HFFc6 (cell line): ENCODE results near the gene GBP7. TPM values are rescaled to one million over a fixed set of nuclear protein-coding genes. Genes with fewer than 3 reads are reported as not detected.
A peak's percentile ranks its signal among the peaks of the same experiment; 100 is the strongest.

Source experiments
- DNase-seq: peaks from one replicate; pipeline ENCODE4 v3.0.0-alpha.2; 2018
- H3K27ac Mint-ChIP-seq: 2 replicates; pipeline ENCODE4 v1.8.0; 2020; ENCODE audit warnings: mild to moderate bottlenecking, mixed read lengths
- H3K27me3 Mint-ChIP-seq: 2 replicates; pipeline ENCODE4 v1.8.0; 2021; ENCODE audit warnings: mild to moderate bottlenecking, moderate library complexity, mixed read lengths; ENCODE audit not compliant: insufficient read depth
- H3K36me3 Mint-ChIP-seq: 2 replicates; pipeline ENCODE4 v1.8.0; 2021; ENCODE audit warnings: low read depth, mixed read lengths
- H3K4me1 Mint-ChIP-seq: 2 replicates; pipeline ENCODE4 v1.8.0; 2020; ENCODE audit warnings: low read depth, mixed read lengths
- H3K4me3 Mint-ChIP-seq: 2 replicates; pipeline ENCODE4 v1.8.0; 2020; ENCODE audit warnings: mild to moderate bottlenecking, moderate library complexity, mixed read lengths
- H3K9me3 Mint-ChIP-seq: 2 replicates; pipeline ENCODE4 v1.8.0; 2020; ENCODE audit warnings: mild to moderate bottlenecking, mixed read lengths
- total RNA-seq, 6 experiments: library from RNA; stranded (reverse); fragmentation: NEBNext Ultra II Directional; extraction: Animal tissue kit (Norgen Biotek cat#: 25700); gene quantifications; 2 replicates in 1 of 6; 3 replicates in 5 of 6; pipeline ENCODE4 v1.2.3, GENCODE V29; 2021
- TF ChIP-seq, protein P1 (sequence below): fragments of 200-600 bp; sonication (generic); IDR thresholded peaks from 2 replicates; pipeline ENCODE4 v1.5.0; 2021; ENCODE audit warnings: antibody characterized with exemption, mild to moderate bottlenecking

GBP7 gene
- total RNA-seq, 6 experiments from 2014 or later: not detected

DNA sequence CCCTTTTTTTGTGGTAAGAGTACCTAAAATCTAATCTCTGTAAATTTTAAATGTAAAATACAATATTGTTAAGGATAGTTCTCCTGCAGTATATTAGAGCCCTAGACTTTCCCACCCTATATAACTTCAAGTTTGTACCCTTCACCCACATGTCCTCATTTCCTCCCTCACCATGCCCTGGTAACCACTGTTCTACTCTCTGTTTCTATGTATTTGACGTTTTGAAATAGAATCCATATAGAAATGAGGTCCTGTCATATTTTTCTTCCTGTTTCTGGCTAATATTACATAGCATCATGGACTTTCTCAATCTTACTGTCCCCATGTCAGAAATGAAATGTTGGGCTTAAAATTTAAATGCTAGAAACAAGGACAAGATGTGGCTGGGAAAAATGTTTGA is 24.8 kb downstream of the GBP7 start:
- no peaks in the 10 kb centered on the region for H3K4me1 Mint-ChIP-seq
- no peak for DNase-seq
- H3K27ac Mint-ChIP-seq: no peak overlapping the region
- no peak overlapping the region for H3K4me3 Mint-ChIP-seq
- H3K36me3 Mint-ChIP-seq: no peaks in the 10 kb centered on the region
- TF ChIP-seq, protein P1, sequence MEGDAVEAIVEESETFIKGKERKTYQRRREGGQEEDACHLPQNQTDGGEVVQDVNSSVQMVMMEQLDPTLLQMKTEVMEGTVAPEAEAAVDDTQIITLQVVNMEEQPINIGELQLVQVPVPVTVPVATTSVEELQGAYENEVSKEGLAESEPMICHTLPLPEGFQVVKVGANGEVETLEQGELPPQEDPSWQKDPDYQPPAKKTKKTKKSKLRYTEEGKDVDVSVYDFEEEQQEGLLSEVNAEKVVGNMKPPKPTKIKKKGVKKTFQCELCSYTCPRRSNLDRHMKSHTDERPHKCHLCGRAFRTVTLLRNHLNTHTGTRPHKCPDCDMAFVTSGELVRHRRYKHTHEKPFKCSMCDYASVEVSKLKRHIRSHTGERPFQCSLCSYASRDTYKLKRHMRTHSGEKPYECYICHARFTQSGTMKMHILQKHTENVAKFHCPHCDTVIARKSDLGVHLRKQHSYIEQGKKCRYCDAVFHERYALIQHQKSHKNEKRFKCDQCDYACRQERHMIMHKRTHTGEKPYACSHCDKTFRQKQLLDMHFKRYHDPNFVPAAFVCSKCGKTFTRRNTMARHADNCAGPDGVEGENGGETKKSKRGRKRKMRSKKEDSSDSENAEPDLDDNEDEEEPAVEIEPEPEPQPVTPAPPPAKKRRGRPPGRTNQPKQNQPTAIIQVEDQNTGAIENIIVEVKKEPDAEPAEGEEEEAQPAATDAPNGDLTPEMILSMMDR: no peak
- peaks cover 2% of the 10 kb centered on the region; the same call in 1 of the 2 replicates for H3K27me3 Mint-ChIP-seq
- H3K9me3 Mint-ChIP-seq: no peaks in the 10 kb centered on the region; the same call in 1 of the 2 replicates

DNA sequence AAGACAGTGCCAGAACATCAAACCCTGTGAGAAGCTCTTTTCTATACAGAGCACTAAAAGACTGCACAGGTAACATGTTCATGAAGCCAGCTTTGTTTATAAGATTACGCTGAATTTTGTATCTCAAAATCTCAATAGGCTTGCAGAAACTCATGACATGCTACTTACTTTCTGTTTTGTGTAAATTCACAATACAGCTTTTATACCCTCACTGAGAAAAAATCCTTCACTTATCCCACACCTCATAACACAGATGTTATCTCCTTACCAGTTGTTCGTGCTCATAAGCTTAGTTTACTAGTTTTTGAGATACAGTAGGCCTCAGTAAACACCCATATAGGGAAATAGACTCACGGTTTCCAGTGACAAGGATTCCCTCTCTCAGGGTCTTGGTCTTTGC is 25.8 kb downstream of the GBP7 start:
- DNase-seq: no peak
- TF ChIP-seq, protein P1: no peak
- no peak overlapping the region for H3K27ac Mint-ChIP-seq
- no peak overlapping the region for H3K4me3 Mint-ChIP-seq
- no peaks in the 10 kb centered on the region for H3K9me3 Mint-ChIP-seq
- peaks cover 2% of the 10 kb centered on the region for H3K27me3 Mint-ChIP-seq
- H3K4me1 Mint-ChIP-seq: no peaks in the 10 kb centered on the region
- H3K36me3 Mint-ChIP-seq: no peaks in the 10 kb centered on the region

DNA sequence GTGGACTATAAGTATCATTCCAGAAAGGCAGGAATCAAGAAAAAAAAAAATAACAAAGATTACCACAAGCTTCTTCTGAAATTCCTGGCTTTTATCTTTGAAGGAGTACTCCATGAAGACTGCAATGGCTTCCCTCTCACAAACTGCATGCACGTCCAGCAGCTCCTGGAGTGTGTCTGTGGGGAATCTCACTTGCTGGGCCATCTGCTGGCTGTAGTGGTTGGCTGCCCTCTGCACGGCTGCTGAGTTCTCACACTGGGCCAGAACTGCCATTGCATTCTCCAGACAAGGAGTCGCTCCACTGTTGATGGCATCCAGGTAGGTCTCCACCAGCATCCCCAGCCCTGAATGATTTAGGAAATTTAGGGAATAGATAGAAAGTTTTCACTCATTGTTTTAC is 26.6 kb downstream of the GBP7 start:
- H3K27ac Mint-ChIP-seq: no peak overlapping the region
- peak; percentile 25 for DNase-seq
- H3K4me1 Mint-ChIP-seq: no peaks in the 10 kb centered on the region
- peaks cover 2% of the 10 kb centered on the region for H3K27me3 Mint-ChIP-seq
- no peak overlapping the region for H3K4me3 Mint-ChIP-seq
- no peaks in the 10 kb centered on the region for H3K9me3 Mint-ChIP-seq
- H3K36me3 Mint-ChIP-seq: no peaks in the 10 kb centered on the region
- TF ChIP-seq, protein P1: peak; percentile 35; the same call in 1 of the 2 replicates

DNA sequence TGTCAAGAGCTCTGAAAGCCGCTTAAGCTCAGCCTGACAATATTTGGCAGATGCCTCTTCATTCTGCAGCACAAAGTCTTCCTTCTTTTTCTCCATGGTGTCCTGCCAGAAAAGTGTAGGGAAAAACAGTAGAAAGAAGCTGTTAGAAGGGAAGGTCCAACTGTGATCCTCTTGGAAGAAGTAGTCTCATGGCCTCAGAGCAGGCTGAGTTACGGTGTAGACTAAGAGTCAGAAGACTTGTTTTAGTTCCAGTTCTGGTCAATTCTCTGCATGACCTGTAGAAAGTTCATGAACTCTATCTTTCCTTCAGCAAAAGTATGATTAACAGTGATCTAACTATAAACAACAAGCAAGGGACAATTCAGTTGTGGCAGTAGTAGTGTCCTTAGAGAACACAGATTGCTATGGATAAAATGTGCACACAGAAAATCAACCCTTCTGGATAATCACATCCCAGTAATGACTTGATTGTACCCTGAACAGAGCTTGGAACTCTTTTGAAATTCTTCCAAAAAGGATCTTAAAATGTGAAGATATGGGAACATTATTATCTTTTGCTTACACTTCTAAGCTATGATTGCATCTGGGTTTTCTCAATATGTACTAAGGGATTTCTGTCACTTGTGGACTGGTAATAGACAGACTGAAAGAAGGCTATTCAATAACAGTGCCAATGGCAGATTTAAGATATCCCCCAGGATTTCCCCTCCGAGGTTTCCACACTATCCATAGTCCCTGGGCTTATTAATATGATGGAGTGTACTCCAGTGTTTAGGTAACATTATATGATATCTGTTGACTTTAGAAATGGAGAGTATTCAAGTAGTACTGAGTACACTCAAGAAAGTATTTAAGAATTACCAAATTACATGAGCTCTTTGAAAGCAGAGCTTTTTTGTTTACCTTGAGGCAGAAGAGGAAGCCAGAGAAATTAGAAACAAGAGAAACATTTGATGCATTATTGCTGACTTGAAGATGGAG is 27.8 kb downstream of the GBP7 start:
- peaks cover 2% of the 10 kb centered on the region for H3K27me3 Mint-ChIP-seq
- TF ChIP-seq, protein P1: no peak
- no peaks in the 10 kb centered on the region for H3K4me1 Mint-ChIP-seq
- no peaks in the 10 kb centered on the region for H3K36me3 Mint-ChIP-seq
- no peak overlapping the region for H3K27ac Mint-ChIP-seq
- no peaks in the 10 kb centered on the region for H3K9me3 Mint-ChIP-seq
- no peak overlapping the region for H3K4me3 Mint-ChIP-seq
- DNase-seq: no peak

DNA sequence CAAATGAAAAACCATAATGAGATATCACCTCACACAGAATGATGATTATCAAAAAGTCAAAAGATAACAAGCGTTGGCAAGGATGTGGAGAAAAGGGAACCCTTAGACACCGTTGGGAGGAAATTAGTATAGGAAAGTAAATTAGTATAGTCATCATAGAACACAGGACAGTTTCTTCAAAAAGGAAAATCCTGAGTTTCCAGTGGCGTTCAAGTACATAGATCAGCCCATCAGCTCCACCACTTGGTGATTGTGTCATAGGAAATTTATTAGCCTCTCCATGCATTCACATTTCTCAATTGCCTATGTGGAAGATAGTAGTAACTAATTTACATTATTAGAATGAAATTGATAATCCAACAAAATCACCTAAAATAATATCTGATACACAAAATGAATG is 29.1 kb downstream of the GBP7 start:
- Mint-ChIP-seq H3K4me3 (no peak overlapping the region), H3K27ac (no peak overlapping the region), H3K27me3 (peaks cover 3% of the 10 kb centered on the region), H3K4me1 (no peaks in the 10 kb centered on the region), H3K36me3 (no peaks in the 10 kb centered on the region), H3K9me3 (no peaks in the 10 kb centered on the region)
- no peak for DNase-seq
- TF ChIP-seq, protein P1: no peak
